Measurements from ENCODE around the gene GCH1.
"Not testable (repeated sequence)": the region's sequence is repeated elsewhere in the genome, so short reads cannot be mapped to it uniquely, and the experiment has no call there.

GCH1 gene

DNA sequence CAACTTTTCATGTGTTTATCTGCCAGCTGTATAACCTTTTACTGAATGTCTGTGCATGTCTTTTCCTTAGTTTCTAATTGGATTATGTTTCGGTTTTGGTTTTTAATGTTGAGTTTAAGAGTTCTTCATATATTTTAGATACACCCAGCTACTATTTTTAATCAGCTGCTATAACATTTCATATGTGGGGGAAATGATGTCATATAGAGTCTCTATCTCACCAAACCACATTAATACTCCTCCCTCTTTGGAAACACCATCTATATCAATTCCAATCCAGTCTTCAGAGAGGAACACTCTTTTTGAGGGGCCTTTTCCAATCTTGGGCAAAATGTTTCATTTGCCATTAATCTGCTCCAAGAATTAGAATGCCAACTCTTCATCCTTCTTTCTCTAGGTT is 28.5 kb upstream of the GCH1 start:
- no peaks in the 10 kb centered on the region for H3K36me3 ChIP-seq (ENCODE audit: control insufficient read depth, insufficient read depth, low read length)
- H3K4me3 ChIP-seq (ENCODE audit: low read depth, low read length), result no peak overlapping the region

DNA sequence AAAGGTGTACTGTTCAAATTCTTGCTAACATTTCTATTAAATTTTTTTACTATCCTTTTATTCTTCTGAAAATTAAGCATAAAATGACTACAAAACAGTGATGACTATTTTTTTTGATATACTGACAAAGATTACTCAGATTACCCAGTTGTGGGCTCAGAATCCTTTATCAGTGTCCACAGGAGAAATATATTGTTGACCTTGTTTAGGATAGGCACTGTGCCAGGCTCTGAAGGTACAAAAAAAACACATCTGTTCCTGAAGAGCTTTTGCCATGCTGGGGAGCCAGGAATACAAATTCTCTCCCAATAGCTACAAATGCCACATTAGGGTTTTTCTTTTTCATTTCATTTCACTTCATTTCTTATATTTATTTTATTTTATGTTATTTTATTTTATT is 26.9 kb upstream of the GCH1 start:
- no peak overlapping the region for H3K9ac ChIP-seq (ENCODE audit: low read depth, low read length)
- H3K36me3 ChIP-seq (ENCODE audit: control insufficient read depth, insufficient read depth, low read length), result no peaks in the 10 kb centered on the region
- no peak overlapping the region for H3K4me3 ChIP-seq (ENCODE audit: low read depth, low read length)
- no peaks in the 10 kb centered on the region for H3K4me1 ChIP-seq (ENCODE audit: control insufficient read depth, insufficient read depth, low read length)
- no peaks in the 10 kb centered on the region for H3K27me3 ChIP-seq (ENCODE audit: control insufficient read depth, insufficient read depth, low read length)
- H3K27ac ChIP-seq (ENCODE audit: low read depth, low read length), result no peak overlapping the region
- H3K9me3 ChIP-seq (ENCODE audit: control insufficient read depth, insufficient read depth, low read length), result no peaks in the 10 kb centered on the region

More for the DNA sequence above, 28.5 kb upstream of the GCH1 start:
- Histone ChIP-seq H3K27ac (ENCODE audit: low read depth, low read length) (no peak overlapping the region), H3K4me1 (ENCODE audit: control insufficient read depth, insufficient read depth, low read length) (no peaks in the 10 kb centered on the region), H3K9ac (ENCODE audit: low read depth, low read length) (no peak overlapping the region), H3K27me3 (ENCODE audit: control insufficient read depth, insufficient read depth, low read length) (no peaks in the 10 kb centered on the region), H3K9me3 (ENCODE audit: control insufficient read depth, insufficient read depth, low read length) (no peaks in the 10 kb centered on the region)

DNA sequence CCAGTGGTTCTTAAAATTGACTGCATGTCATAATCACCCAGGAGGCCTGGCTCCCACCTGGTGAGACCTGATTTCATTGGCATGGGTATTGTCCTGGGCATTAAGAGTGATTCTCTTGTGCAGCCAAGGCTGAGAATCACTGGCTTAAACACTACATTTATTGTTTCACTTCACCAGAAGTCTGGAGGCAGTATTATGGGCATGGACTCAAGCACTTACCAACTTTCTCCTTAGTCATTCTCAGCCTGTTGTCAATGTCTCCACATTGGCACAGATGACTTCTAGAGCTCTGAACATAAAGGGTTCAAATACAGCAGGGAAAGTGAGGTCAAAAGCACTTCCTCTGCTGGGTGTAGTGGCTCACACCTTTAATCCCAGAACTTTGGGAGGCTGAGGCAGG is 25.6 kb upstream of the GCH1 start:
- Histone ChIP-seq H3K9ac (ENCODE audit: low read depth, low read length) (no peak overlapping the region), H3K9me3 (ENCODE audit: control insufficient read depth, insufficient read depth, low read length) (no peaks in the 10 kb centered on the region), H3K36me3 (ENCODE audit: control insufficient read depth, insufficient read depth, low read length) (no peaks in the 10 kb centered on the region), H3K4me3 (ENCODE audit: low read depth, low read length) (no peak overlapping the region), H3K27ac (ENCODE audit: low read depth, low read length) (no peak overlapping the region), H3K27me3 (ENCODE audit: control insufficient read depth, insufficient read depth, low read length) (no peaks in the 10 kb centered on the region), H3K4me1 (ENCODE audit: control insufficient read depth, insufficient read depth, low read length) (no peaks in the 10 kb centered on the region)

DNA sequence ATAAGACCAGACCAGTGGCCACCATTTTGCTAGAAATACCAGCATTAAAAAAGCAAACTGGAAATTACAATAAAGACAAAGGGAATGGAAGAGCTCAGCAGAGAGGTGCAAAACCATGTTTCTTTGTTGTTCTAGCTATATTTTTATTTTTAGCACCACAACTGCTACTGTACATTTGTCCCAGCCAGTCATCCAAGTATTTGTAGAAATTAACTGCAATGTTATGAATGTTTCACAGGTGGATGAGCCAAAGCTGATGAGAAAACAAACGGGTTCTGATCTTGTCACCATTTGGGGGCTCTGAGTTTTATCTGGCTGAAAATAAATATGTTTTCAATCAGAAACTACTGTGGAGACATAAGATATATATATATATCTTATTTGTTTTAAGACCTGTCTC is 24.9 kb upstream of the GCH1 start:
- no peaks in the 10 kb centered on the region for H3K4me1 ChIP-seq (ENCODE audit: control insufficient read depth, insufficient read depth, low read length)
- H3K9ac ChIP-seq (ENCODE audit: low read depth, low read length), result no peak overlapping the region
- H3K27ac ChIP-seq (ENCODE audit: low read depth, low read length), result no peak overlapping the region
- H3K9me3 ChIP-seq (ENCODE audit: control insufficient read depth, insufficient read depth, low read length), result no peaks in the 10 kb centered on the region
- no peaks in the 10 kb centered on the region for H3K27me3 ChIP-seq (ENCODE audit: control insufficient read depth, insufficient read depth, low read length)
- no peak overlapping the region for H3K4me3 ChIP-seq (ENCODE audit: low read depth, low read length)
- no peaks in the 10 kb centered on the region for H3K36me3 ChIP-seq (ENCODE audit: control insufficient read depth, insufficient read depth, low read length)

DNA sequence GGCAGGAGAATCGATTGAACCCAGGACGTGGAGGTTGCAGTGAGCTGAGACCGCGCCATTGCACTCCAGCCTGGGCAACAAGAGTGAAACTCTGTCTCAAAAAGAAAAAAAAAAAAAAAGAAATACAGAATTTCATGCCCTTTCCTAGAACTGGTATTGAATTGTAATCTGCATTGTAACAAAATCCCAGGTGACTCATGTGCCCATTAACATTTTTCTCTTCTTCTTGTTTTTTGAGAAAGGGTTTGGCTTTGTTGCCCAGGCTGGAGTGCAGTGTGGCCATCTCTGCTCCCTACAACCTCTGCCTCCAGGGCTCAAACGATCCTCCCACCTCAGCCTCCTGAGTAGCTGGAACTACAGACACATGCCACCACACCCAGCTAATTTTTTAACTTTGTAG is 23.9 kb upstream of the GCH1 start:
- H3K9ac ChIP-seq (ENCODE audit: low read depth, low read length); H3K27ac ChIP-seq (ENCODE audit: low read depth, low read length); H3K36me3 ChIP-seq (ENCODE audit: control insufficient read depth, insufficient read depth, low read length); H3K9me3 ChIP-seq (ENCODE audit: control insufficient read depth, insufficient read depth, low read length); H3K4me1 ChIP-seq (ENCODE audit: control insufficient read depth, insufficient read depth, low read length); H3K4me3 ChIP-seq (ENCODE audit: low read depth, low read length); H3K27me3 ChIP-seq (ENCODE audit: control insufficient read depth, insufficient read depth, low read length): not testable (repeated sequence)

DNA sequence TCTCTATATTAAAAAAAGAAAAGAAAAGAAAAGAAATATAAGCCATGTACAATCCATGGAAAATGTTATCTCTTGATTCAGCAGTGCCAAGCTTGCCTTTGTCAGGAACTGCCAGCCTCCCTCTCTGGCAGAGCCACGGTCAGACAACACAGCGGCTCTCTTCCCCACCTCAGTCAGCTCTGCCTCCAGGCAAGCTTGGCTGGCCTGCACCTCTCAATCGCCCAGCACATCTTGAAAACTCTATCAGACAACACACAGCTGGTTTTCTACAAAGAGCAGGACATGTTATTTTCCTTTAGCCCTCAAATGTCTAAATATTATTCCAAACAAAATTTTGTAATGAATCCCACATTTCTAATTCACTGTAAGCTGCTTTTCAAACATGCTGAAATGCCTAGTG is 20.0 kb upstream of the GCH1 start:
- Histone ChIP-seq H3K4me1 (ENCODE audit: control insufficient read depth, insufficient read depth, low read length) (no peaks in the 10 kb centered on the region), H3K27me3 (ENCODE audit: control insufficient read depth, insufficient read depth, low read length) (no peaks in the 10 kb centered on the region), H3K27ac (ENCODE audit: low read depth, low read length) (no peak overlapping the region), H3K36me3 (ENCODE audit: control insufficient read depth, insufficient read depth, low read length) (no peaks in the 10 kb centered on the region), H3K4me3 (ENCODE audit: low read depth, low read length) (no peak overlapping the region), H3K9ac (ENCODE audit: low read depth, low read length) (no peak overlapping the region), H3K9me3 (ENCODE audit: control insufficient read depth, insufficient read depth, low read length) (no peaks in the 10 kb centered on the region)

DNA sequence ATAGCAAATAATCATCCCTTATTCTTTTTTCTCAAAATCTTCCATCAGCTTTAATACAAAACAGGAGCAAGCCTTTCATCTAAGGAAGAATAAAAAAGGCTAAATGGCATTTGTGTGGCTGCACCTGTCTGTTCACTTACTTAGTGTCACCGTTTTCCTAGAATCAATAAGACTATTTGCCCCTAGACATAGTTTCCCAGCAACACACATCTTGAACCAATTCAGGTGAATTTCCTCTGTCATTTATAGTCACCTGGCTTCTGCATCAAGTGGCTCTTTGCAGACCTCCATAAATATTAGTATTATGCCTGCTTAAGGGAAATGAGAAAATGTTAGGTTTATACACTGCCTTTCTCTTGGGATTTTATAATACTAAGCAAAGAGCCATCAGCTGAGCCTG is 17.4 kb upstream of the GCH1 start:
- H3K9me3 ChIP-seq (ENCODE audit: control insufficient read depth, insufficient read depth, low read length), result no peaks in the 10 kb centered on the region
- no peaks in the 10 kb centered on the region for H3K36me3 ChIP-seq (ENCODE audit: control insufficient read depth, insufficient read depth, low read length)
- no peak overlapping the region for H3K4me3 ChIP-seq (ENCODE audit: low read depth, low read length)
- H3K27ac ChIP-seq (ENCODE audit: low read depth, low read length), result no peak overlapping the region
- no peaks in the 10 kb centered on the region for H3K4me1 ChIP-seq (ENCODE audit: control insufficient read depth, insufficient read depth, low read length)
- H3K27me3 ChIP-seq (ENCODE audit: control insufficient read depth, insufficient read depth, low read length), result no peaks in the 10 kb centered on the region
- H3K9ac ChIP-seq (ENCODE audit: low read depth, low read length), result no peak overlapping the region

DNA sequence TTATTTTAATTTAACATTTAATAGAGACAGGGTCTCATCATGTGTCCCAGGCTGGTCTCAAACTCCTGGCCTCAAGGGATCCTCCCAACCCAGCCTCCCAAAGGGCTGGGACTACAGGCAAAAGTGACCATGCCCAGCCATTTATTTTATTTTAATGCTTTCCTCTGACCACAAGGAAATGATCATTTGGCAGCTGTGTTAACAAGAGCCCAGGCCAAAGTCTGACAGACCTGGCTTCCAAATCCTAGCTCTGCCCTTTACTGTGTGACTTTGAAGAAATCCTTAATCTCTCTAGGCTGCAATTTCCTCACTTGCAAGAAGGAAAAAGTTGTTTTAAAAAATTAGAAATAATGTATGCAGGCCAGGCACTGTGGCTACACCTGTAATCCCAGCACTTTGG is 16.7 kb upstream of the GCH1 start:
- no peak overlapping the region for H3K4me3 ChIP-seq (ENCODE audit: low read depth, low read length)
- H3K9me3 ChIP-seq (ENCODE audit: control insufficient read depth, insufficient read depth, low read length), result no peaks in the 10 kb centered on the region
- no peaks in the 10 kb centered on the region for H3K36me3 ChIP-seq (ENCODE audit: control insufficient read depth, insufficient read depth, low read length)
- H3K27me3 ChIP-seq (ENCODE audit: control insufficient read depth, insufficient read depth, low read length), result no peaks in the 10 kb centered on the region
- no peak overlapping the region for H3K27ac ChIP-seq (ENCODE audit: low read depth, low read length)
- no peaks in the 10 kb centered on the region for H3K4me1 ChIP-seq (ENCODE audit: control insufficient read depth, insufficient read depth, low read length)
- H3K9ac ChIP-seq (ENCODE audit: low read depth, low read length), result no peak overlapping the region

DNA sequence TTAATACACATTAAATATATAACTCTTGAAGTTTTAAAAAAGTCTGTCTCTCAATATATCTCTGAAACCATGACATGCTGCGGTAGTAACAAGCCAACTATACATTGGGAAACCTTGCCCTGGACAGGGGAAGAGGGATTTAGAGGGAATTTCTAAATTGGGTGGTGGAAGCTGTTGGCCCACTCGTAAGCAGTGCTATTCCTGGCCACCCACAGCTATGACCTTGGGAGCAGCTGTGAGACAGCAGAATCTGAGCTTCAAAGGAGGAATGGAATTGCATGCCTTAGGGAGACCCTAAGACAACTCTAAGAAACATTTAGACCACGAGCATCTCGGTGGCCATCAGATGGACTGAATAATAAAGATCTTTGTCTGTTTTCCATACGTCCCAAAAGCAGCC is 15.8 kb upstream of the GCH1 start:
- no peaks in the 10 kb centered on the region for H3K4me1 ChIP-seq (ENCODE audit: control insufficient read depth, insufficient read depth, low read length)
- no peaks in the 10 kb centered on the region for H3K9me3 ChIP-seq (ENCODE audit: control insufficient read depth, insufficient read depth, low read length)
- no peak overlapping the region for H3K9ac ChIP-seq (ENCODE audit: low read depth, low read length)
- no peak overlapping the region for H3K4me3 ChIP-seq (ENCODE audit: low read depth, low read length)
- no peak overlapping the region for H3K27ac ChIP-seq (ENCODE audit: low read depth, low read length)
- H3K36me3 ChIP-seq (ENCODE audit: control insufficient read depth, insufficient read depth, low read length), result no peaks in the 10 kb centered on the region
- H3K27me3 ChIP-seq (ENCODE audit: control insufficient read depth, insufficient read depth, low read length), result no peaks in the 10 kb centered on the region

DNA sequence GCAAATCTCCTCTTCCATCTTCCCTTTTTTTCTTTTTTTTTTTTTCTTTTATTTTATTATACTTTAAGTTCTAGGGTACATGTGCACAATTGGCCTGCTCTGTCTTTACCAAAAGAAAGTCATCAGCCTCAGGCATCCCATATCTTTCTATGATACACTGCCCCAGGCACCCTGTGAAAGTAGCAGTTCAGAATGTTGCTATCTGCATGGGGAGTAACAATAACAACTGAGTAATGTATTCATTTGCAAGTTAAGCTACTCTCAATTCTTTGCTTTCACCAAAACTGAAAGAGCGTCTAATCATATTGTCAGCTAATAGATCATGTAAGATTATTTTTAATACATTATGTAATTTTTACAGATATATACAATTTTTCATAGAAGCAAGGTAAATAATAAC is 13.5 kb upstream of the GCH1 start:
- no peaks in the 10 kb centered on the region for H3K4me1 ChIP-seq (ENCODE audit: control insufficient read depth, insufficient read depth, low read length)
- H3K27ac ChIP-seq (ENCODE audit: low read depth, low read length), result no peak overlapping the region
- H3K4me3 ChIP-seq (ENCODE audit: low read depth, low read length), result no peak overlapping the region
- H3K9me3 ChIP-seq (ENCODE audit: control insufficient read depth, insufficient read depth, low read length), result no peaks in the 10 kb centered on the region
- no peak overlapping the region for H3K9ac ChIP-seq (ENCODE audit: low read depth, low read length)
- no peaks in the 10 kb centered on the region for H3K27me3 ChIP-seq (ENCODE audit: control insufficient read depth, insufficient read depth, low read length)
- H3K36me3 ChIP-seq (ENCODE audit: control insufficient read depth, insufficient read depth, low read length), result no peaks in the 10 kb centered on the region

DNA sequence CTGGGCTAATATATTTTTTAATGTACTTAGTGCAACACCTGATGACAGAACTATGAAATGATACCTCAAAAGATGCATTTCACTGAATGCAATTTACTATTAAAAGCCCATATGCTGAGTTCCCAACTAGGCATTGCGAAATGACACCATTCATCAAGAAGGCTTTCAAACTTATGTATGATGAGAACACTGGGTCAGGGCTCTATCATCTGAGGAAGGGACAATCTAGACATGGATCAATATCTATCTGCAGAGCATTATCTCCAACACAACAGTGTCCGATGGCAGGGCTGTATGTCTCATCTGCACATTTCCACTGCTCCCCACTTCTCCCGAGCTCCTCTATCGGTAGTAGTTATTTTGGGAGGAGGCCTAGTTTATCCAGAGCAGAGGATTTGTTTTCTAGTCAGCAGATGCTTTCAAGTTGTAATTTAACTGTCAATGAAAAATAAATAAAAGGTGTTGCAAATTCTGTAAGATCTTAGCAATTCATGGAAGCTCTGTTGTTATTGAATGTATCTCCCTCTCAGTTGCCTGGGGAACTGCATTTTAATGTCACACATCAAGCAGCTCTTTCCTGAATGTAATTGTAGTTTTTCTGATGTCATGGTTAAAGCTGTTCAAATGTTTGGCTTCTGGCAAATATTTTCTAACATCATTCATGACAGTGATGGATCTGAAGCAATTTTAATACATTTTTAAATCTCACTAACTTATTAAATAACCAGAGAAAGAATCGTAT is 7.4 kb upstream of the GCH1 start:
- no peak overlapping the region for H3K27ac ChIP-seq (ENCODE audit: low read depth, low read length)
- peaks cover 8% of the 10 kb centered on the region for H3K4me1 ChIP-seq (ENCODE audit: control insufficient read depth, insufficient read depth, low read length)
- no peaks in the 10 kb centered on the region for H3K9me3 ChIP-seq (ENCODE audit: control insufficient read depth, insufficient read depth, low read length)
- no peaks in the 10 kb centered on the region for H3K27me3 ChIP-seq (ENCODE audit: control insufficient read depth, insufficient read depth, low read length)
- H3K9ac ChIP-seq (ENCODE audit: low read depth, low read length), result no peak overlapping the region
- H3K4me3 ChIP-seq (ENCODE audit: low read depth, low read length), result no peak overlapping the region
- no peaks in the 10 kb centered on the region for H3K36me3 ChIP-seq (ENCODE audit: control insufficient read depth, insufficient read depth, low read length)

DNA sequence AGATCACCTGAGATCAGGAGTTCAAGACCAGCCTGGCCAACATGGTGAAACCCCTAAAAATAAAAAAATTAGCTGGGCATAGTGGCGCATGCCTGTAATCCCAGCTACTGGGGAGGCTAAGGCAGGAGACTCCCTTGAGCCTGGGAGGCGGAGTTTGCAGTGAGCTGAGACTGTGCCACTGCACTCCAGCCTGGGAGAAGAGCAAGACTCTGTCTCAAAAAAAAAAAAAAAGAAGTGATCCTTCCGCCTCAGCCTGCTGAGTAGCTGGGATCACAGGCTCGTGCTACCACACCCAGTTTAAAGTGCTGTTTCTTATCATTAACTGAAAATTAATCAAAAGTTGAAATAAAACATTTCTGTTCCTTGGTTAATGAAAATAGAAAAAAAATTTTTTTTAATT is 6.3 kb upstream of the GCH1 start:
- not testable (repeated sequence) for H3K4me1 ChIP-seq (ENCODE audit: control insufficient read depth, insufficient read depth, low read length); H3K27ac ChIP-seq (ENCODE audit: low read depth, low read length)

More for the DNA sequence above, 6.3 kb upstream of the GCH1 start:
- not testable (repeated sequence) for H3K9me3 ChIP-seq (ENCODE audit: control insufficient read depth, insufficient read depth, low read length); H3K9ac ChIP-seq (ENCODE audit: low read depth, low read length); H3K4me3 ChIP-seq (ENCODE audit: low read depth, low read length); H3K27me3 ChIP-seq (ENCODE audit: control insufficient read depth, insufficient read depth, low read length); H3K36me3 ChIP-seq (ENCODE audit: control insufficient read depth, insufficient read depth, low read length)
